ENCODE results near the gene HSPH1. TPM values are rescaled to one million over a fixed set of nuclear protein-coding genes. Genes with fewer than 3 reads are reported as not detected.

The HSPH1 gene
- total and polyA plus RNA-seq, 2 of the 13 experiments (the other 11 are each of a cell fraction or from before 2014, with no cell fraction given): 13.0 to 62.9 TPM

- FAIRE-seq (no peak), DNase-seq (ENCODE audit: low spot score) (no peak), ATAC-seq (no peak)
- Histone ChIP-seq H3K9me3 (ENCODE audit: low read length) (no peaks in the 10 kb centered on the region), H3K27ac (ENCODE audit: extremely low read length, insufficient read depth, low read length) (no peak overlapping the region), H3K4me3 (replicated peaks in 1 of 3; ENCODE audit: insufficient read depth in 1 of 3, low read depth in 2 of 3, low read length in 3 of 3) (no peak overlapping the region), H3K9ac (ENCODE audit: insufficient read depth, low read depth, low read length) (no peak overlapping the region), H3K36me3 (replicated peaks in 1 of 2; ENCODE audit: control insufficient read depth in 1 of 2, insufficient read depth in 2 of 2, low read length in 2 of 2) (no peaks in the 10 kb centered on the region), H3K4me2 (ENCODE audit: low read depth, low read length) (no peak overlapping the region), H4K20me1 (ENCODE audit: insufficient read depth, low read length) (no peaks in the 10 kb centered on the region), H2AFZ (ENCODE audit: low read length) (no peak overlapping the region), H3K4me1 (ENCODE audit: insufficient read depth, low read length) (peaks cover 4% of the 10 kb centered on the region), H3K79me2 (ENCODE audit: insufficient read depth, low read length) (no peaks in the 10 kb centered on the region), H3K27me3 (ENCODE audit: control insufficient read depth in 1 of 2, insufficient read depth in 2 of 2, low read length in 2 of 2) (peaks cover 1 to 24% of the 10 kb centered on the region in 2 experiments; a peak in 3 of 5 replicates)
- TF ChIP-seq ARNT (IDR thresholded peaks at IDR 0.05) (no peak), SIN3A (IDR thresholded peaks at IDR 0.05; ENCODE audit: borderline replicate concordance, low read depth, low read length) (no peak), ELF4 (CRISPR knock-in tag; IDR thresholded peaks at IDR 0.05; ENCODE audit: borderline replicate concordance) (no peak), ZNF749 (CRISPR knock-in tag; IDR thresholded peaks at IDR 0.05; ENCODE audit: borderline replicate concordance) (no peak), ZNF780A (CRISPR knock-in tag; IDR thresholded peaks at IDR 0.05) (no peak), ZNF781 (CRISPR knock-in tag; IDR thresholded peaks at IDR 0.05; ENCODE audit: borderline replicate concordance, not compliant biosample characterization) (no peak), FOSL1 (CRISPR knock-in tag; IDR thresholded peaks at IDR 0.05; ENCODE audit: borderline replicate concordance) (no peak), RAD51 (IDR thresholded peaks at IDR 0.05; ENCODE audit: borderline replicate concordance) (no peak), SYNCRIP (IDR thresholded peaks at IDR 0.05; ENCODE audit: insufficient read depth, low read depth, low read length) (no peak), MYC (CRISPR knock-in tag; IDR thresholded peaks at IDR 0.05; ENCODE audit: borderline replicate concordance) (no peak), MBD4 (IDR thresholded peaks at IDR 0.05; ENCODE audit: borderline replicate concordance, low read length) (no peak), MLLT10 (CRISPR knock-in tag; IDR thresholded peaks at IDR 0.05) (no peak), PATZ1 (CRISPR knock-in tag; IDR thresholded peaks at IDR 0.05) (no peak), ZBTB2 (CRISPR knock-in tag; IDR thresholded peaks at IDR 0.05; ENCODE audit: low read depth) (no peak)
- in situ Hi-C loops (cut with HindIII; ENCODE audit: extremely low pct_ligation_motif_present, low pct_unique_long_range_greater_than_20kb): no loop called here
- 73% methylated on average over 4 of the region's 4 CpGs for WGBS (ENCODE audit: low lambda C conversion rate)
- ChIA-PET POLR2A (no interaction called here), CTCF (ENCODE audit: low intra/inter-chr PET ratio, low total read pairs) (no interaction called here)
- intact Hi-C loops (cut with micrococcal nuclease; ENCODE audit: unreplicated experiment): no loop called here
- BruUV-seq (replicated peaks): no TSS peak
These were observed 39.6 kb downstream of the HSPH1 start for GRCh38 chr13:31122143-31122542.

Data from HepG2 (cell line).